SK-N-SH (cell line): Measurements from ENCODE around the gene ZSCAN12.

Source experiments
- GATA2 ChIP-seq: sonication (generic); formaldehyde crosslinking; IDR thresholded peaks from 2 replicates; pipeline ENCODE4 v1.5.0; 2020; ENCODE audit warnings: mild to moderate bottlenecking, missing genetic modification reagents
- MXI1 ChIP-seq: IDR thresholded peaks from 2 replicates; pipeline ENCODE4 v1.6.1; 2012; ENCODE audit warnings: mild to moderate bottlenecking, low read depth, low read length, improper control_type of control experiment
- REST ChIP-seq: IDR thresholded peaks from 2 replicates; pipeline ENCODE4 v1.6.1; 2012; ENCODE audit warnings: mild to moderate bottlenecking, low read depth, low read length, moderate library complexity
- SMC3 ChIP-seq: IDR thresholded peaks from 2 replicates; pipeline ENCODE4 v1.6.1; 2012; ENCODE audit warnings: low read depth, low read length, improper control_type of control experiment
- TAF1 ChIP-seq: IDR thresholded peaks from 2 replicates; pipeline ENCODE4 v1.6.1; 2012; ENCODE audit warnings: low read depth, mild to moderate bottlenecking, low read length, moderate library complexity, borderline replicate concordance
- TF ChIP-seq, protein P1 (sequence below): fragments of 200-600 bp; sonication (generic); IDR thresholded peaks from 2 replicates; pipeline ENCODE4 v1.6.1; 2017; ENCODE audit warnings: antibody characterized with exemption, mild to moderate bottlenecking, moderate library complexity

DNA sequence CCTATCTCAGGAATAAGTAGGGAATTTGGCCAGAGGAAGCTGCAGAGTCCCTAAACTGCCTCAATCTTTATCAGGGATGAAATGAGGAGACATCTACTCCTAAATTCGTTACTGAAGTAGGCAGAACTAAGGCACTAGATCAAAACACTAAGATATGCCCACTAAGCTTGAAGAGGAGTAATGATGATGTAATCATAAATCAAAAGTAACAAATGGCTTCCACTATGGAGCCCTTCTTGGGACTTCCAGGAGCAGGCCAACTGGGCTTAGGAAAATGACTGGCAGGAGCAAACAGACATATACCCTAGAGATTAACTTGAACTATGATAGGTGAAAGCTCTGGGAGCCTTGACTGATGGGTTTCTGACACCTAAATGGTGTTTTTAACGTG is 15.4 kb downstream of the ZSCAN12 start:
- TF ChIP-seq, protein P1, sequence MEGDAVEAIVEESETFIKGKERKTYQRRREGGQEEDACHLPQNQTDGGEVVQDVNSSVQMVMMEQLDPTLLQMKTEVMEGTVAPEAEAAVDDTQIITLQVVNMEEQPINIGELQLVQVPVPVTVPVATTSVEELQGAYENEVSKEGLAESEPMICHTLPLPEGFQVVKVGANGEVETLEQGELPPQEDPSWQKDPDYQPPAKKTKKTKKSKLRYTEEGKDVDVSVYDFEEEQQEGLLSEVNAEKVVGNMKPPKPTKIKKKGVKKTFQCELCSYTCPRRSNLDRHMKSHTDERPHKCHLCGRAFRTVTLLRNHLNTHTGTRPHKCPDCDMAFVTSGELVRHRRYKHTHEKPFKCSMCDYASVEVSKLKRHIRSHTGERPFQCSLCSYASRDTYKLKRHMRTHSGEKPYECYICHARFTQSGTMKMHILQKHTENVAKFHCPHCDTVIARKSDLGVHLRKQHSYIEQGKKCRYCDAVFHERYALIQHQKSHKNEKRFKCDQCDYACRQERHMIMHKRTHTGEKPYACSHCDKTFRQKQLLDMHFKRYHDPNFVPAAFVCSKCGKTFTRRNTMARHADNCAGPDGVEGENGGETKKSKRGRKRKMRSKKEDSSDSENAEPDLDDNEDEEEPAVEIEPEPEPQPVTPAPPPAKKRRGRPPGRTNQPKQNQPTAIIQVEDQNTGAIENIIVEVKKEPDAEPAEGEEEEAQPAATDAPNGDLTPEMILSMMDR, result no peak
- TF ChIP-seq GATA2 (CRISPR knock-in tag), result no peak
- no peak for TF ChIP-seq SMC3
- TF ChIP-seq TAF1, result no peak
- no peak for TF ChIP-seq MXI1
- no peak for TF ChIP-seq REST
